ENCODE results near the gene MATN1.
"Not testable (repeated sequence)": the region's sequence is repeated elsewhere in the genome, so short reads cannot be mapped to it uniquely, and the experiment has no call there.

MATN1 gene, protein sequence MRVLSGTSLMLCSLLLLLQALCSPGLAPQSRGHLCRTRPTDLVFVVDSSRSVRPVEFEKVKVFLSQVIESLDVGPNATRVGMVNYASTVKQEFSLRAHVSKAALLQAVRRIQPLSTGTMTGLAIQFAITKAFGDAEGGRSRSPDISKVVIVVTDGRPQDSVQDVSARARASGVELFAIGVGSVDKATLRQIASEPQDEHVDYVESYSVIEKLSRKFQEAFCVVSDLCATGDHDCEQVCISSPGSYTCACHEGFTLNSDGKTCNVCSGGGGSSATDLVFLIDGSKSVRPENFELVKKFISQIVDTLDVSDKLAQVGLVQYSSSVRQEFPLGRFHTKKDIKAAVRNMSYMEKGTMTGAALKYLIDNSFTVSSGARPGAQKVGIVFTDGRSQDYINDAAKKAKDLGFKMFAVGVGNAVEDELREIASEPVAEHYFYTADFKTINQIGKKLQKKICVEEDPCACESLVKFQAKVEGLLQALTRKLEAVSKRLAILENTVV

DNA sequence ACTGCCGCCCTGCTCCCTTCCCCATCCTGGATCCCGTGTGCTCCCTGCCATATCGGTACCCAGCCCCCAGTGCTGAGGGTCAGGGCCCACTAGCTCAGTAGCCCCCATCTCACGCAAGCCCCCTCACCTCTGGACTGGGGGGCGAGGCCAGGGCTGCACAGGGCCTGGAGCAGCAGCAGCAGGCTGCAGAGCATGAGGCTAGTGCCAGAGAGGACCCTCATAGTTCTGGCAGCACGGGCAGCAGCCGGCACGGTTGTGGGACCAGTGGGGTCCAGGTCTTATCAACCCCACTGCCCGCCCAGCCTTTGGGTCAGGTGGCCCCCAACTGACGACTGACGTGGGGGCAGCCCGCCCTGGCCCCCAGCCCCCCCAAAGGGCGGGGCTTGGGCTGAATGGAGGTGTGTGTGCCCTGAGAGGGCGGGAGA, at the start of gene MATN1:
Gene MATN1, minus strand, starts transcription at position 255 of the 425 bp plus-strand sequence. Its CDS starts 34 bp downstream, at position 221.
- no peak for DNase-seq

DNA sequence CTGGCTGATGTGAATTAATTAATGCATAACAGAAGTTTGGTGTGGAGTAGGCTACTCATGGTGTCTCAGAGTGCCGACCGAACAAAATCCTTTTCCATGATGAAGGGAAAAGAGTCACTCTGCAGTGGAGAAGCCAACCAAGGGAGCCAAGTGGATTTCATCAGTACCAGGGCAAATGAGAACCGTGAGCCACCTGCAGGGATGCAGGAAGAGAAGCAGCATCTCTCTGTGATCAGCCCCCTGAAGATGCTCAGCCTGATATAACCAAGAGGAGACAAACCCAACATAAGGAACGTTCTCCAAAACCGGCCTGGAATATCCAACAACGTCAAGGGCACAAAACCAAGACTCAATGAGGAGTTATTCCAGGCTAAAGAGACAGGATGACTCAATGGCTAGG, 47.6 kb upstream of the MATN1 start:
- DNase-seq, result no peak

DNA sequence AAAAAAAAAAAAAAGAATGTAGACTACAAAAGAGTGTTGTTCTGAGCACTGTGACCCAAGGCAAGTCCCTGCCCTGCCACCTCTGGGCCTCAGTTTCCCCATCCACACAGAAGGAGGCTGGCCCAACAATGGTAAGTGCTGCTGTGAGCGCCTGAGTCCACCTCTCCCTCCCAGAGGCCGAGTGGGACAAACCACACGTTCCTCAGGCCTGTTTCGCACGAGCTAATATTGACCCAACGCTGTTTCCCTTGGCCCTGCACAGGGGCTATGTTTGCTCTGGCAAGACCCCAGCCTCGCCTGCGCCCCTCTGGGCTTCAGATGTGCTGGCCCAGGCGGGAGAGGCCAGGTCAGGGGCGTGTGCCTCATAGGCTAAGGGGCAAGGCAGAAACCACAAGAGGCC, 46.8 kb upstream of the MATN1 start:
- no peak for DNase-seq

DNA sequence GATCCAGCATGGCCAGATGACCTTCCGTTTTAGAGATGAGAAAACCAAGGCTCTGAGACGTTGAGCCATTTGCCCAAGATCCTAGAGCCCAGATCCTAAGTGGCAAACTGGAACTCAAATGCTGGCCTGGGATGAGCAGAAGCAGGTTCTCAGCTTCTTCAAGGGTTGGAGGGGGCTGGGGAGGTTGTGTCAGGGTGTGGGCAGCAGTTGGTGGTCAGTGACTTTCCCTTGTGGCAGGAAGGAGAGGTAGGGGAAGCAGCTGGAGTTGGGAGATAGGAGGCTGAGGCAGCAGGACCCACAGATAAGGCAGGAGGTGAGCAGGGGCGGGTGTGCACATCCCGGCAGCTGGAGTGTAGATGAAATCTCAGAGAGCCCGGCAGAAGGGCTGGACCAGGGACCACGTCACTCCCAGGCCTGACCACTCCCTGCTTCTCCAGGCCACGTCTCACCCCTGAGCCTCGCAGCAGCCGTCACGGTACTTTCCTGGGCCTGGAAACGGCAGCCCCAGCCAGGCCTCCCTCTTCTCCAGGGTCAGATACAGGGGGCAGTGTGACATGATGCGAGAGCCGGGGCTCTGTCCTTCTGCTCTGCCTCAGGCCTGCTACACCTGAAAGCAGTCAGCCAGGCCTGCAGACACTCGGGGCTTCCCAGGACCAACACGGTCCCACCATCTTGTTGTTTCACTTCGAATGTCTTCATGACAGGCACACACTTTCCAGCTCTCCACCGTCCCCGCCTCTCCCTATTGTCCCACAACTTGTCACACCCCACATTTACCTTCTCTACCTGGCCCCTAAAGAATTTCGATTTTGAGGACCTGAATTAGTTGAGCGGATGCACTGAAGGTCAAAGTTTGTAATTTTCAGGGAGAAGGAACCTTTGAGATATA, 45.7 kb upstream of the MATN1 start:
- DNase-seq, result no peak

DNA sequence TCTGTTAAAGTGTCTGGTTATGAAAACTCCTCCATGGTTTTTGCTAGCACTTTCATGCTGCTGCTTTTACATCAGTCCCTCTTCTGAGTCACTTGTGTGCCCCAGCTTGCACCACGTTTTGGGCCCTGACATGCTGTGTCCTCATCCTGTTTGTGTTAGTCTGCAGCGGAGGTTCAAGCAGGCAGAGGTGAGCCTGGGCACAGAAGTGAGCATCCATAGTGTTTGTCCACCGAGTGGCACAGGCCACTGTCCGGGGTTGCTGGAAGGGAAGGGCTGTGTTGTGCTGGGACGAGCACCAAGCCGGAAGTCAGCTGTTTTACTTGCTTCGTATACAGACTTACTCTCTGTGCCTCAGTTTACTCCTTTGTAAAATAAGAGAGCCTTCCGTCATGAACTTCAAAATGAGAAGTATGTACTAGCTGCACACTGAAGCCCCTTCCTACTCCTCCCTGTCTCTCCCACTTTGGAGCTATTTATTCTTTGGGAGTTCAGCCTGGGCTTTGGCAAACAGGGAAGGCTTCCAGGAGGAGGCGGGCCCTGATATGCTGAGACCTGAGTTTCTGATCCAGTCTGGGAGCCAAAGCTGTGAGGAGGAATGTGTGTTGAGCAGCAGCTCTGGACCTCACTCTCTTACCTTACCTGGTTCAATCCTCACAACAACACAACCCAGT, 44.9 kb upstream of the MATN1 start:
- DNase-seq, result no peak

DNA sequence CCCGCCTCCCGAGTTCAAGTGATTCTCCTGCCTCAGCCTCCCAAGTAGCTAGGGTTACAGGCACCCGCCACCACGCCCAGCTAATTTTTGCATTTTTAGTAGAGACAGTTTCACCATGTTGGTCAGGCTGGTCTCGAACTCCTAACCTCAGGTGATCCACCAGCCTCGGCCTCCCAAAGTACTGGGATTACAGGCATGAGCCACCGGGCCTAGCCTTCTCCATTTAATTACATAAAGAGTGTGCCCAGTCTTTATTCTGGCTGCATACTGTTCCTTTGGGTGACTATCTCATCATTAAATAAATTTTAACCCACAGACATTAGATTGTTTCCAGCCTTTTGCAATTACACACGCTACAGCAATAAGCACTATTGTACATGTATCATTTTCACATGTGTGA, 43.6 kb upstream of the MATN1 start:
- not testable (repeated sequence) for DNase-seq

DNA sequence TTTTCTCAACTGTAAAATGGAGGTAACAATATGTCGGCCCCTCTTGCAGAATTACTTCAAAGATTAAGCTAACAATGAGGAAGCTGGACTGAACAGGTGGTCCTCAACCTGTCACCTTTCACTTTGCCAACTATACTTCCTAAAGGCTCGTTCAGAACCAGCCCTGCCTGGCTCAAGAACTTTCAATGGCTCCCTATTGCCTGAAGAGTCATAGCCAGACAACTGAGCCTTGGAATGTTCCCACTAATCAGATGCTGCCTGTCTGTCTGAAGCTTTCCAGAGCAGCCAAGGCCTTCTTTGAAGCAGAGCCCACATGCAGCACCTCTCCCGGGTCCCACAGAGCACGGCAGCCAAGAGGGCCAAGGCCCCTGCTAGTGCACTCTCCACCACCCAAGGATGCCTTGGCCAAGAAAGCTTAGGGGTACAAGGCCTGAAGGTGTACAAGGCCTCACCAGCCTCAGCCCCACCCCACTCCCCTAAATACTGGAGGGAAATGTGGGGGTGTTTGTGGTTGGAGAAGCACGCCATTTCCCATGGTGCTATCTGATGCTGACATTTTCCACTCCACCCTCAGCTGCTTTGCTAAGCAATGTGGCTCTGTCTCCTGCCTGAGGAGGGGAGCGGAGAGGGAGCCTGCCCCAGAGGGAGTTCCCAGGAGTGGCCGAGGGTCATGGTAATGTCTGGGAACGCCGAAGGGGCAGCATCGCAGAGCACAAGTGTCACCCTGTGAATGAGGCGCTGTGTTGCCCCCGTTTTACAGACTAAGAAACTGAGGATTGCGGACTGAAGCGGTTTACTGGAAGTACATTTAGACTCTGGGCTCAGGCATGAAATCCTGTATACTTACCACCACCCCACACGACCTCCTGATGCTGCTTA, 42.4 kb upstream of the MATN1 start:
- DNase-seq, result no peak

DNA sequence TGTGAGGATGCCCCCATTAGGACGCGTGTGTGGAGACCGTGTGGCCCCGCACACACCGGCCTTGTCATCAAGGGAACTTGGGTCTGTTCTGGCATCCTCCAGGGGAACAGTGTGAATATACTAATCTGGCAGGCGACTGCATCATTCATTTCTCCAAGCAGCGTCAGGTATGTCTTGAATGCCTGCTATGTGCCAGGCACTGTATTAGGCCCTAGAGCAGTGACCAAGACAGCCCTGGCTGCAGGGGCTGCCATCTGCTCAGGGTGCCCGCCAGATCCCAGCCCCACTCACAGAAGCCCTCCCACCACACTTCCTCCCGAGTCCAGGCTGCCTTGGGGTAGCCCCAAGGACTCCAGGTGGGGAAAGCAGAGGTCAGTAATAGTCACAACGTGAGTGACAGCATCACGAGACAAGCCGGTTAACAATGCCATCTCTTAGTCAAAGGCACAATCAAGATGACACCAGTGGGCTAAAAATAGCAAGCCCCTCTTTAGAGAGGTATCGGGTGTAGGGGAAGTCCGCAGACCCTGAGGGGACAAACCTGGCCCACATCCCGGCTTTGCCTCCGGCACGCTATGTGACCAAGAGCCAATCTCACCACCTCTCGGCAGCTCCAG, 41.7 kb upstream of the MATN1 start:
- DNase-seq, result no peak

DNA sequence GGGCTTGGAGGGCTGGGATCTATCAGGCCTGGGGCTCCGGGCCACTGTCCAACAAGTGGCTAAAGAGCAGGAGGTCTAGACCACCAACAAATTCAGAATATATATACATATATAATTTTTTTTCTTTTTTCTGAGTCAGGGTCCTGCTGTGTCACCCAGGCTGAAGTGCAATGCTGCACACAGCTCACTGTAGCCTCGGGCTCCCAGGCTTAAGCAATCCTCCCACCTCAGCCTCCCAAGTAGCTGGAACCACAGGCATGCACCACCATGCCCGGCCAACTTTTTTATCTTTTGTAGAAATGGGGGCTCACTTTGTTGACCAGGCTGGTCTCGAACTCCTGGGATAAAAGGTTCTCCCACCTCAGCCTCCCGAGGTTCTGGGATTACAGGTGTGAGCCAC, 41.0 kb upstream of the MATN1 start:
- DNase-seq, result no peak

DNA sequence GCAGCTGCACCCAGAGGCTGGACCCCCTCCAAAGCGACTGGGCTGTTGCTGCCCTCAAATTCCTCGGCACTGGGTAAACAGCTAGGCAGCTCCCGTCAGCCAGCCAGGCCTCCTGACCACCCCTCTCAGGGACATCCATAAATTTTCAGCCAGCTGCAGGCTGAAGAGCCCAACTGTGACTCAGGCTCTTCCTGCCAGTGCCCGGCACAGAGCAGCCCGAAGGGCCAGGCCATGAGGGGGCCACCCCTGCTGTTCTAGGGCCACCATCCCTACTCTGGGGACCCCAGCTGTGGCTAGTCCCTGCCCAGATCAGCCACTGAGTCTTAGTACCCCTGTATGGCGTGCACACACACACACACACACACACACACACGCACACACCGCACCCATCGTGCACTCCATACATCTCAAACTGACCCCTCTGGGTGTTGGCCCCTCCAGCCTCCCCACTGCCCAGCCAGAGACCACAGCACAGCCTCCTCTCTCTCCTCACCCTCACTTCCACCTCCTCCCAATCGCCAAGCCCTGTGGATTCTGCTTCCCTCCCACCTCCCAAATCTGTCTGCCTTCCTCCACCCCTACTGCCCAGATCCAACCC, 40.4 kb upstream of the MATN1 start:
- DNase-seq, result no peak

DNA sequence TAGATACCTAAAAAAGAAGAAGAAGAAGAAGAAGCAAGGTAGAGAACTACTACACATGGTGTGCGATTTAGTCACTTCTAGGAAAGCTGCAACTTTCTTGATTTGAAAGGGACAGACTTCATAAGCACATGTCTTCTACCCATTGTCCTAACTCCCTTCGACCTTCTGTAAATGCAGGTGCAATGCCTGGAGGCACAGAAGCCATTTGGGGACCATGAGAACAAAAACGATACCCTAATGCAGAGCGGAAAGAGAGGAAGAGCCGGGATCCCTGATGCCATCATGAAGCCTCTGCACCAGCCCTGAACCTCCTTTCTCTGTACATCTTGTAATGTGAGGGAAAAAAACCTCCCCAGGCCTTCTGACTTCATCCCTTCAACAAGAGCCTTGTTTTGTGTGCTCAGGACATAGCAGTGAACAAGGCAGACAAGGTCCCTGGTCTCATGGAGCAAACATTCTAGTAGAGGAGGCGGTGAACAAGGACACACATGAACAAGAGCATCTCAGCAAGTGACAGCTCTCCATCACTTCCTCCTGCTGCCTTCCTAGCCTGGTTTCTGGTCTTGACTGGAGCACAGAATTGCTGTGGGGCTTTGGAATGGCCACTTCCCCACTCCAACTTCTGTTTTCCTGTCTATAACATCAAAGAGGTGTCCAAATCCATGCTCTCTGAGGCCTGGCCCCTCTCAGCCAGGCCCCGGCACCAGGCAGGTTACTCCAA, 39.7 kb upstream of the MATN1 start:
- DNase-seq, result no peak

DNA sequence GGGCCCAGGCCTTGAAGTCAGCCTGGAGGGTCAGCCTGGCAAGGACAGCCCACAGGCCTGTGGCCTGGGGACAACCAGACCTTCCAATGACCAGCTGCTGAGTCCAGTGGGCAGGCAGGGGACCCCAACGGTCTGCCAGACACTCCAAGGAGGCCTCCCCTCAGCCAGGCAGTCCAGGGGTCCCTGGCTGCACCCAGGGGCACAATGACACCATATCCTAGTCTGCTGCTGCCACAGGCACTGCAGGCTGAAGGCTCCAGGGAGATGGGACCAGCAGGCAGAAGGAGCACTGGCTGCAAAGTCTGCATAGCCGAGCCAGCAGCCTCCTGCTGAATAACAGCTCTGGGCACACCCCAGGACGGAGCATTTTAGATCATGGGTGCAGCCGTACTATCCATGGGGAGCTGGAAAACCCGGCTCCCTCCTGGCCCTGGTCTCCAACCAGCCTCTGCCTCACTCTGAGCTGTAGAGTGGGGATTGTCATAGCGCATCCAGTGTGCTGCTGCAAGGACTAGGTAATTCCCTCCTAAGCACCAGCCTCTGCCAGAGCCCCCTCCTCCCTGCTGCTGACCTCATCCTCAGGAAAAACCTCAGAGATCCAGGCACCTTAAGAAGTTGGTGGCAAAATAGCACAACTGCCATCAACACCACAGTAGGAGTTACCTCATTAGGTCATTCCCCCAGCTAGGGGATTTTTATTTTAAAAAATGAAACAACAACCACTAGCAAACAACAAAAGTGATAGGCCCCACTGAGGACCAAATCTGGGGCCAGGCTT, 39.0 kb upstream of the MATN1 start:
- no peak for DNase-seq

DNA sequence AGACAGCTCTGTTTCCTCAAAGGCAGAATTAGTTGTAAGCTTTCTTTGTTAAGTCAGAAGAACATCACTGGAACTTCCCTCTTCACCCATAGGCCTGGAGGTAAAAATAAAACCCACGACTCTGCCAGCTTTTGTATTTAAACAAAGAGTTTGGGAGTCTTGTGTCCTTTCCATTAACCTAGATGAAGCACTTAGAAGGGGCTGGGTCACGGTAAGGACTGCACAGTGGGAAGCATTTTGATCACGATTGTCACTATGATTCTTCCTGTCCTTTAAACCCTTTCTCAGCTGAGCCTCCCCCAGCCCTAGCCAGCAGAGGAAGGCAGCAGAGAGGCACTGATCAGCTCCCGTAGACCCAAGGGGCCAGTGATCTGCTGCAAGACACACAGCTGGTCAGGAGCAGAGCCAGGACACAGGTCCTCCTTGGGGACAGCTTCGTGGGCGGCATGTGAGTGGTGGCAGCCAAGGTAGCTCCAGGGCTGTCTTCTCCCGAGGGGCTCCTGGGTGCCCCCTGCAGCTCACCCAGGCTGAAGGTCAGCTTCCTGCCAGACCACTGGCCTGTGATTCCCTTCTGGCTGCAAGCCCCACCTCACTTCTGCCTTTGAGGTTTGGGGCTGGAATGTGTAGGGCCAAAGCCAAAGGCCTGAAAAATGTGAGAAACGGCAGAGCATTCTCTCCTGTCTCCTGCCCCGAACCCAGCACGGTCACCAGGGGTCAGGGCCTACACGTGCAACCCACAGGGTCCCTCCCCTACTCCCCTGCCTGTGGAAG, 38.2 kb upstream of the MATN1 start:
- DNase-seq, result no peak

DNA sequence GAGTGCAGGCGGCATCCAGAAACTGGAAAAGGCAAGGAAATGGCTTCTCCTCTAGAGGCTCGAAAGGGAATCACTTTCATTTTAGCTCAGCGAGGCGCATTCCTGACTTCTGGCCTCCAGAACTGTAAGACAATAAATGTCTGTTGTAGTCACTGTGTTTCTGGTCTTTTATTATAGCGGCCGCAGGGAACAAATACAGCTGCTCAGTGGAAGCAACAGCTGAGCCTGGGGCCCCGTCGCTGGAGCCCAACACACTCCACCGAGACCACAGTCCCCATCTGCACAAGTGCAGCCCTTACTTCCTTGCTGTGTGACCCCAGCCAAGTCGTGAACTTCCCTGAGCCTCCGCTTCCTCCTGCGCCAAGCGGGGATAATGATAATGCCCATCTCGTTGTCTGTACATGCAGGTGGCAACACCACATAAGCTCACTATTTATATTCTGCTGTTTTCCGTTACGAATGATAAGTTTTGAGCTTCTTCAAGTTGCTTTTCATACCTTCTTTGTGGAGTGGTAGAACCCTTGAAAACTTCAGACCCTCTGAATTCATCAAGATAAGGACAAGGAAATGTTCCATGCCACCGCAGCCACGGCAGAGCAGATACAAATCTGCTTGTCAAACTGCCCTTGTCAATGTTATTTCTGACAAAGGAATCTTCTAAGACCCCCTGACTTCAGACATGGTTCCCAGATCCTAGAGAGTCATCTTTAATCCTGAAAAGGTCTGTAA, 37.4 kb upstream of the MATN1 start:
- no peak for DNase-seq

DNA sequence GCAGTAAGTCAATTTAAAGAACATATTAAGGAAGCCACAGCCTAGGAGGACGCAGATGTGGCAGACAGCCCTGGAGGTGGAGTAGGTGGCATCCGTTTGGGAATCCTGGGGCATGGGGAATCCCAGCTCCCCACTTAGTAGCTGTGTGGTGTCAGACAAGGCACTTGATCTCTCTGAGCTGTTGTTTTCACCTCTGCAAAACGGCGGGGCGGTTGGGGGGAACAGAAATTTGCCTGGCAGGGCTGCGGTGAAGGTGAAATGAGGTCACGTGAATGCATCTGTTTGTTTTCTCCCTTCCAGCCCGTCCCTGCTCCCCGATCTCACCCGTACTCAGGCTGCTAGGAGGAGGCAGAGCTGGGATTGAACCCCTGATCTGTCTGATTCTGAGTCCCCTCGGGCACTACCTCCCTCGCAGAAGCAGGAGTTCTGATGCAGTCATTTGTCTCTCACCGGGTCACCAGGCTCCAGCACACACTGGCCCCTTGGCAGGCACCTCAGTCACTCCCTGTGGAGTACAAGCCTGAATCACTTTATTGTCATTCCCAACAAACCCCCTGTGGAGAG, 36.4 kb upstream of the MATN1 start:
- peak; percentile 74 for DNase-seq

DNA sequence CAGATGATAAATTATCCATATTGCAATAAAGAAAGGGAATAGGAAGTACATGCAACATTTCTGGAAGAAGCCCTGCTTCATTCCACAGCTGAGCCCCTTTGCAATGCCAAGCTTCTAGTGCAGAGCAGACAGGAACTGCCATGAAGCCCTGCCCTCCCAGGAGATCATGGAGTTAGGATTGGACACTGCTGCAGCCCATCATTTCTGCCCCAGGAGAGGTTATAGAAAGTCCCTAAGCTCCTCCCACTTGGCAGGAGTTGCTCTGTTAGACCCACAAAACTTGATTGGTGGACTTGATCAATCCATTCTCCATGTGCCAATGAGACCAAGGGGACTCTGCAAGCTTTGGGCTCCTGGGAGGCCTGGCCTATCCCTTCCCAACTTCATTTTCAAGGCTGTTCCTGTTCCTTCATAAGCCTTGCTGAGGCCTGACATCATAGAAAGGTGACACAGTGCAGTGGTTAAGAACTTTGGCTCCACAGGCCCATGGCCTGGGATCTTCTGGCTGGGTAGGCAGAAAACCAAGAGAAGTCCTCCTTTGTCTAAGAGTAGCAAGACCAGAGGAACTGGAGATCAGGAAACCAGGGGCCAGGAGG, 35.5 kb upstream of the MATN1 start:
- DNase-seq, result no peak

DNA sequence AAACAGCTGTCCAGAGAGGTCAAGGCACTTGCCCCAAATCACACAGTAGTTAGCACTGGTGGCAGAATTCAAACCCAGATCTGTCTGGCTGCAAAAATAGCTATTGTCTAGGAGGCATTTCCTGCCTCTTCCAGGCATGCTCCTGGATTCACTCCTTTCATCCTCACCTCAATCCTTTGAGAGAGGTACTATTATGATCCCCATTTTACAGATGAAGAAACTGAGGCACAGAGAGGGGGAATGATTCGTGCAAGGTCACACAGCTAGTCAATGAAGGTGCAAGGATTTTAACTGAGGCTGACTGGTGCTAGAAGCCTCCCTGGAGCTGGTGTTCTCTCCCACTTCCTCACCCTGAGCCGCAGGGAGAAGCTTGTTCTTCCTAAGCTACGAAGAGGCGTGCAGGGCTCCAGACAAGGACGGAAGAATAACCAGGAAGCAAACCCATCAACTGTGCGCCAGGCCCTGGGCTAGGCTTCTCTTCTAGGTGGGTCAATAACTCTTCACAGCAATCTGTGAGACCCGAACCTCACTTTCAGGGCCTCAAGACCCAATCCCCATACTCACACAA, 34.8 kb upstream of the MATN1 start:
- DNase-seq, result no peak
